Panc1 (cell line): ENCODE measurements around the gene SLC4A1AP. TPM values are rescaled to one million over a fixed set of nuclear protein-coding genes. Genes with fewer than 3 reads are reported as not detected.

ENCODE experiments used
- ATAC-seq: fragments of 200-7000 bp; cut with Tn5 transposase; 2 replicates; pipeline ENCODE4 v1.9.1; 2020; ENCODE audit warnings: mild to moderate bottlenecking, moderate library complexity
- BruUV-seq: library from RNA; stranded (reverse); fragments of 400-500 nt; replicated peaks from 2 replicates; lab custom pipeline; 2021; lab: Mats Ljungman, UMichigan
- CTCF ChIA-PET: fragments of 300-600 bp; sonication (Branson Sonifier 250); formaldehyde crosslinking; loops from one replicate; lab custom pipeline; 2022; ENCODE audit warnings: antibody characterized with exemption; lab: Charles Lee
- POLR2A ChIA-PET: fragments of 300-600 bp; sonication (Branson Sonifier 250); formaldehyde crosslinking; loops from one replicate; lab custom pipeline; 2022; ENCODE audit warnings: antibody characterized with exemption; lab: Charles Lee
- DNase-seq: peaks from one replicate; pipeline ENCODE4 v3.0.0-alpha.2; 2010; ENCODE audit warnings: low read depth, low spot score
- H3K27ac ChIP-seq: 2 replicates; pipeline ENCODE4 v1.5.1; 2011; ENCODE audit warnings: mild to moderate bottlenecking, low read length, inconsistent platforms
- H3K27me3 ChIP-seq: fragments of 200-500 bp; sonication (Bioruptor generic); 2 replicates; pipeline ENCODE4 v1.6.0; 2014; ENCODE audit warnings: low read length, inconsistent platforms; ENCODE audit not compliant: control insufficient read depth, insufficient read depth
- H3K36me3 ChIP-seq: fragments of 200-500 bp; sonication (Bioruptor generic); 2 replicates; pipeline ENCODE4 v1.5.1; 2014; ENCODE audit warnings: inconsistent platforms, mild to moderate bottlenecking, low read length, moderate library complexity; ENCODE audit not compliant: control insufficient read depth, insufficient read depth
- H3K4me1 ChIP-seq: 2 replicates; pipeline ENCODE4 v1.5.1; 2011; ENCODE audit warnings: inconsistent platforms, mild to moderate bottlenecking, low read length, moderate library complexity; ENCODE audit not compliant: control insufficient read depth, insufficient read depth
- H3K4me3 ChIP-seq, 2 experiments: 2 replicates each; pipeline ENCODE4 v1.5.1; 2011 to 2012; ENCODE audit warnings: low read depth in 2 of 2, low read length in 2 of 2, mild to moderate bottlenecking in 2 of 2, inconsistent platforms in 1 of 2, moderate library complexity in 1 of 2
- H3K9me3 ChIP-seq: fragments of 200-500 bp; sonication (Bioruptor generic); 2 replicates; pipeline ENCODE4 v1.5.1; 2014; ENCODE audit warnings: low read depth, mild to moderate bottlenecking, inconsistent platforms, low read length, moderate library complexity; ENCODE audit not compliant: control insufficient read depth, insufficient read depth
- CTCF ChIP-seq: fragments of 450-650 bp; IDR thresholded peaks from 2 replicates; pipeline ENCODE4 v1.5.1; 2017; ENCODE audit warnings: mild to moderate bottlenecking
- POLR2AphosphoS5 ChIP-seq: IDR thresholded peaks from 2 replicates; pipeline ENCODE4 v1.6.1; 2012; ENCODE audit warnings: mild to moderate bottlenecking, low read depth, low read length, moderate library complexity
- REST ChIP-seq, 2 experiments: IDR thresholded peaks; 2 replicates each; pipeline ENCODE4 v1.6.1; 2011 to 2012; ENCODE audit warnings: low read depth in 2 of 2, control low read depth in 1 of 2, low read length in 1 of 2, mild to moderate bottlenecking in 1 of 2, moderate library complexity in 1 of 2; ENCODE audit not compliant: insufficient read depth in 1 of 2
- SIN3A ChIP-seq: IDR thresholded peaks from 2 replicates; pipeline ENCODE4 v1.6.1; 2012; ENCODE audit warnings: low read depth, mild to moderate bottlenecking, low read length, moderate library complexity, borderline replicate concordance; ENCODE audit not compliant: insufficient read depth
- TCF7L2 ChIP-seq: IDR thresholded peaks from 2 replicates; pipeline ENCODE4 v1.6.1; 2011; ENCODE audit warnings: mild to moderate bottlenecking, low read depth, low read length, inconsistent platforms
- in situ Hi-C: cut with HindIII; loops from 2 replicates; pipeline ENCODE4 v1.10.0; 2016; ENCODE audit warnings: low sequenced_read_pairs, low pct_unique_long_range_greater_than_20kb
- intact Hi-C: fragments of 100-400 bp; cut with micrococcal nuclease; formaldehyde crosslinking; loops from one replicate; pipeline ENCODE4 v1.10.0; 2022; ENCODE audit not compliant: unreplicated experiment
- total RNA-seq: library from RNA; stranded (reverse); gene quantifications from one replicate; pipeline ENCODE4 v1.2.1, GENCODE V29; 2021; ENCODE audit not compliant: unreplicated experiment

The SLC4A1AP gene
- total RNA-seq, 1 experiment from 2014 or later: 22.2 TPM

- no peak for TF ChIP-seq SIN3A
- no peak for TF ChIP-seq CTCF
- no peak for TF ChIP-seq TCF7L2
- TF ChIP-seq REST (IDR thresholded peaks at IDR 0.05; ENCODE audit: insufficient read depth in 1 of 2, low read depth in 2 of 2, low read length in 1 of 2): no peak
- TF ChIP-seq POLR2AphosphoS5: no peak
- DNase-seq: no peak
- in situ Hi-C loops (no loop called here), intact Hi-C loops (no loop called here)
- no TSS peak for BruUV-seq
- H3K4me3 ChIP-seq: no peak overlapping the region
- no peak for ATAC-seq
- peaks cover 4% of the 10 kb centered on the region; the same call in 1 of the 2 replicates for H3K4me1 ChIP-seq
- H3K36me3 ChIP-seq: no peaks in the 10 kb centered on the region
- CTCF ChIA-PET: no interaction called here
- no peak overlapping the region for H3K27ac ChIP-seq
- POLR2A ChIA-PET: interaction anchor here (0.6 kb wide), 1 partner anchor 1340 kb away, joined by 3 read pairs; no protein-coding TSS in a partner anchor
- H3K9me3 ChIP-seq: no peaks in the 10 kb centered on the region
- no peaks in the 10 kb centered on the region for H3K27me3 ChIP-seq
Observed at GRCh38 chr2:27737676-27738348, 74.1 kb downstream of the SLC4A1AP start.

- Histone ChIP-seq H3K27ac (no peak overlapping the region), H3K9me3 (no peaks in the 10 kb centered on the region), H3K4me1 (peaks cover 4% of the 10 kb centered on the region; the same call in 1 of the 2 replicates), H3K27me3 (no peaks in the 10 kb centered on the region), H3K36me3 (no peaks in the 10 kb centered on the region), H3K4me3 (no peak overlapping the region)
- TF ChIP-seq SIN3A (no peak), TCF7L2 (no peak), CTCF (no peak)
- intact Hi-C loops: no loop called here
- ATAC-seq (no peak), DNase-seq (no peak)
- ChIA-PET CTCF (no interaction called here), POLR2A (interaction anchor here (0.6 kb wide), 1 partner anchor 1339 kb away, joined by 3 read pairs; no protein-coding TSS in a partner anchor)
- no TSS peak for BruUV-seq
- in situ Hi-C loops: no loop called here
Observed at GRCh38 chr2:27738349-27739057, 74.8 kb downstream of the SLC4A1AP start.
